ENCODE results near the gene INA. TPM values are rescaled to one million over a fixed set of nuclear protein-coding genes. Genes with fewer than 3 reads are reported as not detected.

Gene INA
- total and polyA plus RNA-seq, 11 donors: 0.04 to 0.11 (median 0.08) TPM; not detected in 8

- Histone ChIP-seq H3K4me3 (no peak overlapping the region), H3K36me3 (no peaks in the 10 kb centered on the region), H3K27ac (no peak overlapping the region), H3K27me3 (peaks cover 4 to 79% (median 28%) of the 10 kb centered on the region in 9 donors), H3K9me3 (no peaks in the 10 kb centered on the region), H3K4me1 (peaks cover 0 to 1% (median 0%) of the 10 kb centered on the region in 12 donors)
- WGBS, 4 donors: 44 to 63% (median 53%) methylated on average over 1 of the region's 1 CpG
- ATAC-seq (no peak), DNase-seq (no peak)
- TF ChIP-seq POLR2A (IDR thresholded peaks at IDR 0.05) (no peak), CTCF (IDR thresholded peaks at IDR 0.05) (no peak)
- intact Hi-C loops (cut with DNase I): no loop called here
Observed at GRCh38 chr10:103282961-103283360, 6.0 kb downstream of the INA start.

- Histone ChIP-seq H3K4me3 (no peak overlapping the region), H3K4me1 (no peaks in the 10 kb centered on the region), H3K27me3 (peaks cover 0 to 76% (median 22%) of the 10 kb centered on the region in 9 donors), H3K36me3 (no peaks in the 10 kb centered on the region), H3K9me3 (no peaks in the 10 kb centered on the region), H3K27ac (no peak overlapping the region)
- DNase-seq (no peak), ATAC-seq (no peak)
- 75 to 84% (median 81%) methylated on average over 11 of the region's 11 CpGs for WGBS, 4 donors
- TF ChIP-seq CTCF (IDR thresholded peaks at IDR 0.05): no peak
- intact Hi-C loops (cut with DNase I): no loop called here
Observed at GRCh38 chr10:103284170-103284569, 7.2 kb downstream of the INA start.

- no peak for DNase-seq
- TF ChIP-seq CTCF (IDR thresholded peaks at IDR 0.05) (no peak), POLR2A (IDR thresholded peaks at IDR 0.05) (no peak)
- 73 to 88% (median 79%) methylated on average over 5 of the region's 5 CpGs for WGBS, 4 donors
- Histone ChIP-seq H3K27ac (no peak overlapping the region), H3K36me3 (no peaks in the 10 kb centered on the region), H3K4me1 (no peaks in the 10 kb centered on the region), H3K4me3 (no peak overlapping the region), H3K9me3 (no peaks in the 10 kb centered on the region), H3K27me3 (peaks cover 0 to 45% (median 6%) of the 10 kb centered on the region in 9 donors)
- intact Hi-C loops (cut with DNase I): no loop called here
- ATAC-seq: no peak
Observed at GRCh38 chr10:103287992-103288391, 11.1 kb downstream of the INA start.

GRCh38 chr10:103291588-103291987 lies 14.7 kb downstream of the INA start:
- H3K4me3 ChIP-seq: no peak overlapping the region
- peaks cover 0 to 24% (median 6%) of the 10 kb centered on the region in 9 donors for H3K27me3 ChIP-seq
- ATAC-seq (no peak), DNase-seq (no peak)
- H3K36me3 ChIP-seq: no peaks in the 10 kb centered on the region
- TF ChIP-seq CTCF (IDR thresholded peaks at IDR 0.05): no peak
- no peaks in the 10 kb centered on the region for H3K9me3 ChIP-seq
- WGBS, 4 donors: 79 to 87% (median 84%) methylated on average over 4 of the region's 4 CpGs
- no peak overlapping the region for H3K27ac ChIP-seq
- H3K4me1 ChIP-seq: no peaks in the 10 kb centered on the region
- intact Hi-C loops (cut with DNase I): no loop called here

All from heart left ventricle (tissue), 16 donors.